ENCODE measurements around the gene BTBD8.

BTBD8 gene

DNA sequence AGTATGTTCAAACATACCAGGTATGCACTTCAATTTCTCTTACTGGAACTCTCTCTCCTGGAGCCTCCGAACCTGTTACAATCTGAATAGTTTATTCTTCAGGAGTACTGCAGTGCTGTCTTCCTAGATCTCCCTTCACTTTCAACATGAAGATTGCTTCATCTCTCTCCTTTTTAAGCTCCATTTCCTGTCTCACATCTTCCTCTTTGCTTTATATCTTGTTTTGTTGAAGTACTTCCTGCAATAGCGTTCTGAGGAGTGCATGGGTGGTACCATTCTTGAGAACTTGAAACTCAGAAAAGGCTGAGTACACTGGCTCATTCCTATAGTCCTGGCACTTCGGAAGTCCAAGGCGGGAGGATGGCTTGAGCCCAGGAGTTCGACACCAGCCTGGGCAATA, 121.8 kb downstream of the BTBD8 start:
- DNase-seq, result peak in 1 of 2 donors; percentile 49

GRCh38 chr1:92203105-92203504, 123.0 kb downstream of the BTBD8 start:
- no peak for DNase-seq

GRCh38 chr1:92210701-92211100, 130.6 kb downstream of the BTBD8 start:
- DNase-seq, result peak in 1 of 2 donors; percentile 56

GRCh38 chr1:92211166-92211565, 131.0 kb downstream of the BTBD8 start:
- no peak for DNase-seq

- DNase-seq, result no peak
Measured at GRCh38 chr1:92217721-92218120, 137.6 kb downstream of the BTBD8 start, which contains the start of gene C1orf146. Gene C1orf146 (plus strand): TSS chr1:92217915. CDS start chr1:92231421, 13,506 bp downstream.

- no peak for DNase-seq
Measured at GRCh38 chr1:92218559-92218958, 138.4 kb downstream of the BTBD8 start.

DNA sequence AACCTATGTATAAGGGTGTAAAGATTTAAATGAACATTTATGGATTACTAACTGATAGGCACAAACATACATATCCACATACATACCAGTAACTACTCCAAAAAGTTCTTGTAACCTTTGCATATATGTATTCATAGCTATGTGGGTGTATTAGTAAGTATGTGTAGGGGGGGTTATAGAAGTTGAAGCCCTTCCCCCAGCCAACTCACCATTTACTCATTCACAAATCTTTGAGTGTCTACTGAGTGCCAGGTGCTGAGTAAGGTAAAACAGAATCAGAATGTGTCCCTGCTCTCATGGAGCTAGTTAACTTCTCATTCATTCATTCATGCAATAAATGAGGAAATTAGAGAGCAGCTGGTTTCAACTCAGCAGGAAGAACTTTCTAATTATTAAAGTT, 138.9 kb downstream of the BTBD8 start:
- no peak for DNase-seq

DNA sequence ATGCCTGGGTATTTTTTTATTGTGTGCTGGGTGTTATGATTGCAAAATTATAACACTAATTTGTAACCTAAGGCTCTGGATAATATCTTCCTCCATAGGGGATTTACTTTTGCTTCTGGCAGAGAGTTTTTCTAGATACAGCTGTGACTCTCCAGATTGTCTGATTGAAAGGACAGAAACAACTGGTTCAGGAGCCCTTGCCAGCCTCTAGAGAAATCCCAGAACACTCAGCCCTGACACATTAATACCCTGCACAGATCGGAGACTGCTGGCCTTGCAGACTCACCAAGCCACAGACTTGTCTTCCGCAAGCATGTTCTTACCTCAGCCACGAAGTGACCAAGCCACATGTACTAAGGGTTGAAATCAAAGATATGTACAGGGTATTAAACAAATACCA, 148.3 kb downstream of the BTBD8 start:
- DNase-seq, result no peak

- DNase-seq, result no peak
Measured at GRCh38 chr1:92230736-92231135, 150.6 kb downstream of the BTBD8 start.

All from bone marrow (tissue), 2 donors.